ENCODE results near the gene AJM1.
"Not testable (repeated sequence)": the region's sequence is repeated elsewhere in the genome, so short reads cannot be mapped to it uniquely, and the experiment has no call there.

Gene AJM1

GRCh38 chr9:136867480-136867879, 25.2 kb downstream of the AJM1 start:
- Mint-ChIP-seq H3K4me1 (peaks cover 6% of the 10 kb centered on the region), H3K27me3 (ENCODE audit: low read depth, poor library complexity) (peaks cover 4% of the 10 kb centered on the region), H3K4me3 (peak overlapping the region; percentile 68), H3K27ac (no peak overlapping the region), H3K36me3 (ENCODE audit: low read depth) (peaks cover 43% of the 10 kb centered on the region), H3K9me3 (peaks cover 56% of the 10 kb centered on the region)
- TF ChIP-seq CTCF (IDR thresholded peaks at IDR 0.05), result no peak
- DNase-seq, result no peak

GRCh38 chr9:136867917-136868316, 25.6 kb downstream of the AJM1 start:
- peaks cover 6% of the 10 kb centered on the region for H3K4me1 Mint-ChIP-seq
- peaks cover 60% of the 10 kb centered on the region for H3K9me3 Mint-ChIP-seq
- H3K4me3 Mint-ChIP-seq, result peak overlapping the region; percentile 68
- H3K36me3 Mint-ChIP-seq (ENCODE audit: low read depth), result peaks cover 43% of the 10 kb centered on the region
- no peak for DNase-seq
- H3K27me3 Mint-ChIP-seq (ENCODE audit: low read depth, poor library complexity), result peaks cover 4% of the 10 kb centered on the region
- peak overlapping the region; percentile 72 for H3K27ac Mint-ChIP-seq
- no peak for TF ChIP-seq CTCF (IDR thresholded peaks at IDR 0.05)

GRCh38 chr9:136868644-136869043, 26.4 kb downstream of the AJM1 start:
- TF ChIP-seq CTCF (IDR thresholded peaks at IDR 0.05), result no peak
- Mint-ChIP-seq H3K36me3 (ENCODE audit: low read depth) (peaks cover 37% of the 10 kb centered on the region), H3K27me3 (ENCODE audit: low read depth, poor library complexity) (peaks cover 4% of the 10 kb centered on the region), H3K4me1 (peaks cover 6% of the 10 kb centered on the region), H3K9me3 (peaks cover 68% of the 10 kb centered on the region), H3K27ac (no peak overlapping the region), H3K4me3 (peak overlapping the region; percentile 56)
- no peak for DNase-seq

- Mint-ChIP-seq H3K9me3 (peaks cover 75% of the 10 kb centered on the region), H3K36me3 (ENCODE audit: low read depth) (peaks cover 30% of the 10 kb centered on the region)
- not testable (repeated sequence) for H3K27me3 Mint-ChIP-seq (ENCODE audit: low read depth, poor library complexity); H3K4me3 Mint-ChIP-seq; DNase-seq; H3K4me1 Mint-ChIP-seq; H3K27ac Mint-ChIP-seq
Measured at GRCh38 chr9:136869611-136870010, 27.3 kb downstream of the AJM1 start.

- Mint-ChIP-seq H3K4me1 (no peaks in the 10 kb centered on the region), H3K36me3 (ENCODE audit: low read depth) (peaks cover 5% of the 10 kb centered on the region), H3K27ac (no peak overlapping the region), H3K4me3 (no peak overlapping the region), H3K27me3 (ENCODE audit: low read depth, poor library complexity) (peaks cover 25% of the 10 kb centered on the region), H3K9me3 (peaks cover 58% of the 10 kb centered on the region)
- DNase-seq, result no peak
- TF ChIP-seq CTCF (IDR thresholded peaks at IDR 0.05), result no peak
Measured at GRCh38 chr9:136875155-136875554, 32.9 kb downstream of the AJM1 start.

- peaks cover 44% of the 10 kb centered on the region for H3K9me3 Mint-ChIP-seq
- peaks cover 3% of the 10 kb centered on the region for H3K36me3 Mint-ChIP-seq (ENCODE audit: low read depth)
- H3K4me3 Mint-ChIP-seq, result no peak overlapping the region
- H3K4me1 Mint-ChIP-seq, result no peaks in the 10 kb centered on the region
- DNase-seq, result no peak
- peaks cover 27% of the 10 kb centered on the region for H3K27me3 Mint-ChIP-seq (ENCODE audit: low read depth, poor library complexity)
- no peak for TF ChIP-seq CTCF (IDR thresholded peaks at IDR 0.05)
- no peak overlapping the region for H3K27ac Mint-ChIP-seq
Measured at GRCh38 chr9:136876476-136876875, 34.2 kb downstream of the AJM1 start.

Data from nephron progenitor cell (in vitro differentiated cells).